Measurements from ENCODE around the gene GFOD2. TPM values are rescaled to one million over a fixed set of nuclear protein-coding genes. Genes with fewer than 3 reads are reported as not detected.

GFOD2 gene
- polyA plus RNA-seq, 3 donors = 3.7 to 9.4 (median 3.8) TPM

DNA sequence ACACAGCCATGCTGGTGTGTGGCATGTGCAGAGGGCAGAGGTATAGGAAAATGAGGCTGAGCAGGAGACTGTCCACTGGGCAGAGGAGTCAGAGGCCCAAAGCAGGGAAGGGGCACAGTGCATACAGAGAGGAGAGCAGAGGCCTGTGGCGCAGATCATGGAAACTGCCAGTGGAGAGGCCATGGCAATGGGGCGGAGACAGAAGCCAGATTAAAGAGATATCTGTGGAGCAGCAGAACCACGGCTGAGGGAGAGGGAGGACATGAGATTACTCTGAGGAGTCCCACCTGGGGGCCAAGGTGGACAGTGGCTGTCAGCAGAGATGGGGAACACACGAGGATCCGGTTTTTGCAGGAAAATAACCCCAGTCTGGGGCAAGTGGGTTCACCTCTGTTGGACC lies 44.0 kb upstream of the GFOD2 start:
- H3K79me2 ChIP-seq (ENCODE audit: insufficient read depth, low read length) = no peaks in the 10 kb centered on the region
- Mint-ChIP-seq H3K4me1 (peaks cover 5% of the 10 kb centered on the region), H3K36me3 (peaks cover 38 to 42% of the 10 kb centered on the region in 2 donors), H3K27me3 (ENCODE audit: low read depth in 3 of 3) (peaks cover 0 to 2% (median 0%) of the 10 kb centered on the region in 3 donors), H3K4me3 (no peak overlapping the region), H3K9me3 (no peaks in the 10 kb centered on the region), H3K27ac (peak overlapping the region in 4 of 7 donors; percentile 15 to 43 (median 28))
- no peaks in the 10 kb centered on the region for H3K9me3 ChIP-seq (replicated peaks in 1 of 2; ENCODE audit: control insufficient read depth in 1 of 2, insufficient read depth in 1 of 2, low read length in 2 of 2)
- no peaks in the 10 kb centered on the region for H3K4me1 ChIP-seq (ENCODE audit: control insufficient read depth in 1 of 2, insufficient read depth in 2 of 2, low read length in 2 of 2)
- no peak overlapping the region for H3K9ac ChIP-seq (ENCODE audit: insufficient read depth, low read length, poor library complexity, severe bottlenecking)
- peaks cover 17% of the 10 kb centered on the region for H4K20me1 ChIP-seq (ENCODE audit: insufficient read depth, low read length)
- no peak overlapping the region for H3K4me3 ChIP-seq (replicated peaks in 1 of 3; ENCODE audit: low read depth in 2 of 3, low read length in 3 of 3)
- H3K27me3 ChIP-seq (ENCODE audit: control insufficient read depth in 2 of 2, insufficient read depth in 2 of 2, low read length in 2 of 2) = no peaks in the 10 kb centered on the region
- intact Hi-C loops (cut with micrococcal nuclease) = no loop called here
- H3K4me2 ChIP-seq (replicated peaks; ENCODE audit: extremely low read depth, low read length, poor library complexity, severe bottlenecking) = no peak overlapping the region
- DNase-seq = no peak
- H3K27ac ChIP-seq (ENCODE audit: low read depth in 1 of 2, low read length in 2 of 2) = no peak overlapping the region
- WGBS (ENCODE audit: insufficient coverage) = 96% methylated on average over 5 of the region's 5 CpGs
- H3K36me3 ChIP-seq (replicated peaks in 1 of 2; ENCODE audit: control insufficient read depth in 1 of 2, insufficient read depth in 2 of 2, low read length in 2 of 2) = peaks cover 22 to 58% of the 10 kb centered on the region in 2 donors
- H2AFZ ChIP-seq (ENCODE audit: insufficient read depth, low read depth, low read length, poor library complexity, severe bottlenecking) = no peak overlapping the region
- TF ChIP-seq, protein P1, sequence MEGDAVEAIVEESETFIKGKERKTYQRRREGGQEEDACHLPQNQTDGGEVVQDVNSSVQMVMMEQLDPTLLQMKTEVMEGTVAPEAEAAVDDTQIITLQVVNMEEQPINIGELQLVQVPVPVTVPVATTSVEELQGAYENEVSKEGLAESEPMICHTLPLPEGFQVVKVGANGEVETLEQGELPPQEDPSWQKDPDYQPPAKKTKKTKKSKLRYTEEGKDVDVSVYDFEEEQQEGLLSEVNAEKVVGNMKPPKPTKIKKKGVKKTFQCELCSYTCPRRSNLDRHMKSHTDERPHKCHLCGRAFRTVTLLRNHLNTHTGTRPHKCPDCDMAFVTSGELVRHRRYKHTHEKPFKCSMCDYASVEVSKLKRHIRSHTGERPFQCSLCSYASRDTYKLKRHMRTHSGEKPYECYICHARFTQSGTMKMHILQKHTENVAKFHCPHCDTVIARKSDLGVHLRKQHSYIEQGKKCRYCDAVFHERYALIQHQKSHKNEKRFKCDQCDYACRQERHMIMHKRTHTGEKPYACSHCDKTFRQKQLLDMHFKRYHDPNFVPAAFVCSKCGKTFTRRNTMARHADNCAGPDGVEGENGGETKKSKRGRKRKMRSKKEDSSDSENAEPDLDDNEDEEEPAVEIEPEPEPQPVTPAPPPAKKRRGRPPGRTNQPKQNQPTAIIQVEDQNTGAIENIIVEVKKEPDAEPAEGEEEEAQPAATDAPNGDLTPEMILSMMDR (IDR thresholded peaks at IDR 0.05) = no peak

DNA sequence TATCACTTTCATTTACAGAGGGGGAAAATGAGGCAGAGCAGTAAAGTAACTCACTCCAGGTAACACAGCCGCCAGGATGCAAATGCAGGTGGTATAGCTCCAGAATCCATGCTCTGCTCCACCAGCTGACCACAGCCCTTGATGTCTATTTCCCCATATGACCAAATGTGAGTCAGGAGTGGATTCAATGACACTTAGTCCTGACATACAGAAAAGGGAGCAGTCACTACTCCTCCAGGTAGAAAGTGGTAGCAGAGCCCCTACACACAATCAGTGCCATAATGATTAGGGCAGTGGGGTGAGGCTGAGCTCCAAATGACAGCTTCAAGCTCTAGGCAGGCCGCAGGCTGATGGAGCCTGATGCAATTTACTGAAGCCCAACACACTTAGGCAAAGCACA lies 43.3 kb upstream of the GFOD2 start:
- Mint-ChIP-seq H3K27me3 (ENCODE audit: low read depth in 3 of 3) (peaks cover 0 to 2% (median 0%) of the 10 kb centered on the region in 3 donors), H3K36me3 (peaks cover 42 to 47% of the 10 kb centered on the region in 2 donors), H3K9me3 (no peaks in the 10 kb centered on the region), H3K27ac (no peak overlapping the region), H3K4me3 (no peak overlapping the region), H3K4me1 (peaks cover 5% of the 10 kb centered on the region)
- no CpG with 5 or more reads among the region's 2 CpGs for WGBS (ENCODE audit: insufficient coverage)
- intact Hi-C loops (cut with micrococcal nuclease) = no loop called here
- Histone ChIP-seq H3K27me3 (ENCODE audit: control insufficient read depth in 2 of 2, insufficient read depth in 2 of 2, low read length in 2 of 2) (no peaks in the 10 kb centered on the region), H4K20me1 (ENCODE audit: insufficient read depth, low read length) (peaks cover 17% of the 10 kb centered on the region), H3K36me3 (replicated peaks in 1 of 2; ENCODE audit: control insufficient read depth in 1 of 2, insufficient read depth in 2 of 2, low read length in 2 of 2) (peaks cover 29 to 65% of the 10 kb centered on the region in 2 donors), H2AFZ (ENCODE audit: insufficient read depth, low read depth, low read length, poor library complexity, severe bottlenecking) (no peak overlapping the region), H3K9ac (ENCODE audit: insufficient read depth, low read length, poor library complexity, severe bottlenecking) (no peak overlapping the region), H3K4me3 (replicated peaks in 1 of 3; ENCODE audit: low read depth in 2 of 3, low read length in 3 of 3) (no peak overlapping the region), H3K4me1 (ENCODE audit: control insufficient read depth in 1 of 2, insufficient read depth in 2 of 2, low read length in 2 of 2) (no peaks in the 10 kb centered on the region), H3K4me2 (replicated peaks; ENCODE audit: extremely low read depth, low read length, poor library complexity, severe bottlenecking) (no peak overlapping the region), H3K79me2 (ENCODE audit: insufficient read depth, low read length) (no peaks in the 10 kb centered on the region), H3K9me3 (replicated peaks in 1 of 2; ENCODE audit: control insufficient read depth in 1 of 2, insufficient read depth in 1 of 2, low read length in 2 of 2) (no peaks in the 10 kb centered on the region), H3K27ac (ENCODE audit: low read depth in 1 of 2, low read length in 2 of 2) (no peak overlapping the region)
- DNase-seq = no peak
- TF ChIP-seq, protein P1 (IDR thresholded peaks at IDR 0.05) = no peak
